Neural cell (in vitro differentiated cells): ENCODE data around the gene QRICH1. TPM values are rescaled to one million over a fixed set of nuclear protein-coding genes. Genes with fewer than 3 reads are reported as not detected.

Source experiments
- H2AFZ ChIP-seq: fragments of 200-600, 300-800 bp; sonication (generic), shearing (Covaris generic); 2 replicates; pipeline ENCODE4 v1.6.0; 2014; ENCODE audit warnings: low read depth, mild to moderate bottlenecking, antibody characterized with exemption, low read length, moderate library complexity
- H3F3A ChIP-seq: fragments of 200-600 bp; shearing (Covaris generic); 2 replicates; pipeline ENCODE4 v1.6.1; 2016; ENCODE audit warnings: mild to moderate bottlenecking, moderate library complexity, mixed read lengths, antibody characterized with exemption, low read length; ENCODE audit not compliant: insufficient read depth, poor library complexity, severe bottlenecking
- H3K27ac ChIP-seq: fragments of 200-600, 300-800 bp; sonication (generic), shearing (Covaris generic); 2 replicates; pipeline ENCODE4 v1.5.1; 2014; ENCODE audit warnings: mild to moderate bottlenecking, low read length, moderate library complexity
- H3K27me3 ChIP-seq: fragments of 300-800, 200-600 bp; sonication (generic), shearing (Covaris generic); 2 replicates; pipeline ENCODE4 v1.6.0; 2014; ENCODE audit warnings: mild to moderate bottlenecking, low read depth, low read length, moderate library complexity; ENCODE audit not compliant: insufficient read depth
- H3K36me3 ChIP-seq: fragments of 300-800, 200-600 bp; sonication (generic), shearing (Covaris generic); 2 replicates; pipeline ENCODE4 v1.5.1; 2014; ENCODE audit warnings: mild to moderate bottlenecking, antibody characterized with exemption, low read length, moderate library complexity; ENCODE audit not compliant: insufficient read depth
- H3K4me2 ChIP-seq: fragments of 300-800, 200-600 bp; sonication (generic), shearing (Covaris generic); 2 replicates; pipeline ENCODE4 v1.6.0; 2014; ENCODE audit warnings: mild to moderate bottlenecking, low read length
- H3K4me3 ChIP-seq: fragments of 300-800, 200-600 bp; sonication (generic), shearing (Covaris generic); 2 replicates; pipeline ENCODE4 v1.5.1; 2014; ENCODE audit warnings: mild to moderate bottlenecking, low read length, moderate library complexity
- H3K79me2 ChIP-seq: fragments of 200-600 bp; shearing (Covaris generic); replicated peaks from 2 replicates; pipeline ENCODE4 v1.6.0; 2014; ENCODE audit warnings: mild to moderate bottlenecking, low read length, moderate library complexity; ENCODE audit not compliant: insufficient read depth
- H3K9ac ChIP-seq: fragments of 300-800, 200-600 bp; sonication (generic), shearing (Covaris generic); 2 replicates; pipeline ENCODE4 v1.6.1; 2016; ENCODE audit warnings: mild to moderate bottlenecking, low read length, mixed read lengths
- H3K9me2 ChIP-seq: fragments of 200-600 bp; shearing (Covaris generic); 2 replicates; pipeline ENCODE4 v1.6.1; 2016; ENCODE audit warnings: mild to moderate bottlenecking, low read length, mixed read lengths; ENCODE audit not compliant: insufficient read depth
- H3K9me3 ChIP-seq: fragments of 200-600, 300-800 bp; sonication (generic), shearing (Covaris generic); 2 replicates; pipeline ENCODE4 v1.6.1; 2016; ENCODE audit warnings: mild to moderate bottlenecking, mixed run types, low read length, moderate library complexity, mixed read lengths
- H4K20me1 ChIP-seq: fragments of 200-600 bp; shearing (Covaris generic); 2 replicates; pipeline ENCODE4 v1.6.1; 2016; ENCODE audit warnings: mild to moderate bottlenecking, mixed run types; ENCODE audit not compliant: insufficient read depth
- CTCF ChIP-seq: fragments of 450-650 bp; IDR thresholded peaks from 2 replicates; pipeline ENCODE4 v1.5.1; 2014; ENCODE audit warnings: antibody characterized with exemption, mild to moderate bottlenecking, moderate library complexity; ENCODE audit not compliant: poor library complexity, severe bottlenecking
- EP300 ChIP-seq: fragments of 450-650 bp; conservative IDR thresholded peaks from 2 replicates; pipeline ENCODE4 v1.6.1; 2014; ENCODE audit warnings: antibody characterized with exemption, mild to moderate bottlenecking, moderate library complexity; ENCODE audit not compliant: poor library complexity, severe bottlenecking
- EZH2 ChIP-seq: fragments of 200-600, 300-800 bp; shearing (Covaris generic), sonication (generic); IDR thresholded peaks from 2 replicates; pipeline ENCODE4 v1.6.1; 2014; ENCODE audit warnings: antibody characterized with exemption, low read length, borderline replicate concordance, mild to moderate bottlenecking; ENCODE audit not compliant: insufficient read depth, poor library complexity, severe bottlenecking
- MXI1 ChIP-seq: fragments of 450-650 bp; conservative IDR thresholded peaks from 2 replicates; pipeline ENCODE4 v1.6.1; 2014; ENCODE audit warnings: antibody characterized with exemption, mild to moderate bottlenecking; ENCODE audit not compliant: poor library complexity, severe bottlenecking
- POLR2AphosphoS5 ChIP-seq: IDR thresholded peaks from 2 replicates; pipeline ENCODE4 v1.6.1; 2012
- RAD21 ChIP-seq: fragments of 450-650 bp; conservative IDR thresholded peaks from 2 replicates; pipeline ENCODE4 v1.6.1; 2014; ENCODE audit warnings: antibody characterized with exemption, mild to moderate bottlenecking, moderate library complexity
- REST ChIP-seq: IDR thresholded peaks from 2 replicates; pipeline ENCODE4 v1.6.1; 2012; ENCODE audit warnings: borderline replicate concordance
- SMC3 ChIP-seq: fragments of 450-650 bp; conservative IDR thresholded peaks from 2 replicates; pipeline ENCODE4 v1.6.1; 2014; ENCODE audit warnings: antibody characterized with exemption, mild to moderate bottlenecking, moderate library complexity; ENCODE audit not compliant: poor library complexity
- TAF1 ChIP-seq: IDR thresholded peaks from 2 replicates; pipeline ENCODE4 v1.6.1; 2012; ENCODE audit warnings: low read depth
- polyA plus RNA-seq: library from polyadenylated mRNA; depleted of rRNA; stranded (reverse); fragments of >200 nt; gene quantifications from 2 replicates; pipeline ENCODE4 v1.2.3, GENCODE V29; 2014

The QRICH1 gene
- polyA plus RNA-seq, 1 donor from 2014 or later: 87.5 TPM

GRCh38 chr3:49015765-49016164 is 78.1 kb downstream of the QRICH1 start:
- Histone ChIP-seq H2AFZ (no peak overlapping the region), H3K79me2 (peaks cover 41% of the 10 kb centered on the region), H3K27ac (no peak overlapping the region), H3K36me3 (no peaks in the 10 kb centered on the region), H3K4me3 (no peak overlapping the region), H3F3A (no peaks in the 10 kb centered on the region), H3K9me3 (no peaks in the 10 kb centered on the region), H3K27me3 (no peaks in the 10 kb centered on the region), H4K20me1 (peaks cover 9% of the 10 kb centered on the region), H3K9ac (no peak overlapping the region), H3K4me2 (no peak overlapping the region), H3K9me2 (no peaks in the 10 kb centered on the region)
- TF ChIP-seq SMC3 (no peak), TAF1 (no peak), POLR2AphosphoS5 (no peak), EZH2 (no peak), CTCF (no peak), MXI1 (no peak), EP300 (no peak), REST (no peak), RAD21 (no peak)

GRCh38 chr3:49015072-49015471 is 78.8 kb downstream of the QRICH1 start:
- no peak overlapping the region for H3K4me3 ChIP-seq
- H3K9ac ChIP-seq: no peak overlapping the region
- peaks cover 35% of the 10 kb centered on the region for H3K79me2 ChIP-seq
- no peaks in the 10 kb centered on the region for H3K9me2 ChIP-seq
- no peak overlapping the region for H2AFZ ChIP-seq
- H3K27ac ChIP-seq: no peak overlapping the region
- TF ChIP-seq SMC3 (no peak), MXI1 (no peak), RAD21 (no peak), REST (no peak), EZH2 (no peak), EP300 (no peak), TAF1 (no peak), POLR2AphosphoS5 (no peak), CTCF (no peak)
- peaks cover 9% of the 10 kb centered on the region for H4K20me1 ChIP-seq
- H3F3A ChIP-seq: no peaks in the 10 kb centered on the region
- H3K27me3 ChIP-seq: no peaks in the 10 kb centered on the region
- H3K4me2 ChIP-seq: no peak overlapping the region
- no peaks in the 10 kb centered on the region for H3K36me3 ChIP-seq
- H3K9me3 ChIP-seq: no peaks in the 10 kb centered on the region
